ENCODE data around the gene HLA-DPB1.
"Not testable (repeated sequence)": the region's sequence is repeated elsewhere in the genome, so short reads cannot be mapped to it uniquely, and the experiment has no call there.

HLA-DPB1 gene

DNA sequence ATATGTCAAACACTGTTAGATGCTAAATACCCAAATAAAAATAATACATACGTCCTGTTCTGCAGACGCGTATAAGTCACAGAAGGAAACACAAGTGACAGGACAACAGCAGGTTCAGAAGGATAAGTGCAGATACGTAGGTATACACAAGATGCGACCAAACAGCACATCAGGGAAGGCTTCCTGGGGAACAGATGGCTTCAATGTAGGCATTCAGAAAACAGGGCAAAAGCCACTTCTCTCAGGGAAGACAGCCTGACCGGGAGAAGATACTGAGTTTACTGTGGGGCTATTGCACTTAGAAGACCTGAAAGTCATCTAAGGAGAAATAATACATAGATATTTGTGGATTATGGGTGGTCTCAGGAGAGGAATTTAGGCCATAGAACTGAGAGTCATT, 4.2 kb upstream of the HLA-DPB1 start:
- no peak for DNase-seq (ENCODE audit: low read depth)

DNA sequence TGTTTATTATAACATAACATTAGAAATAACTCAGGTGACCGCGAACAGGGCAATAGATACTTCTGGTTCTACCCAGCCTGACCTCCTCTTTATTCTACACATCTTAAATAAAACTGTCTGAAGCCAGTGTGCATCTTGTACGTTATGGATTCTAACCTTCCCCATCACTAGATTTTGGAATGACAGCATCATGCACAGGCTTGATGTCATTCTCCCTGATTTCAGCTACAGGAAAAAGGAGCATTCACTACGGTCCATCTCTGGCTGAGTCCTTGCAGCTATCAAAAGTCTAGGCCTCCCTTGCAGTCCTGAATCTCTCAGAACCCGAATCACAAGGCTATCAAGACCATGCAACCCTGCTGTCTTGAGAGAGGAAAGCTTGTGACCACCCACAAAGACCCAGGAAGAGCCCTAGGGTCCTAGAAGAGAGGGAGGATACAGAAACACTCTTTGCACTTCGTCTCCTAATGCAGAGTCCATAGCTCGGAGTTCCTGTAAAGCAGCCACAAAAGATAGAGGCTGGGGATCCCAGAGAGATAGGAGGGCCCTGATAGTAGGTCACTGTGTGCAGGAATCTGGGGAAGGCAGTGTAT, 3.2 kb upstream of the HLA-DPB1 start:
- DNase-seq (ENCODE audit: low read depth): no peak

DNA sequence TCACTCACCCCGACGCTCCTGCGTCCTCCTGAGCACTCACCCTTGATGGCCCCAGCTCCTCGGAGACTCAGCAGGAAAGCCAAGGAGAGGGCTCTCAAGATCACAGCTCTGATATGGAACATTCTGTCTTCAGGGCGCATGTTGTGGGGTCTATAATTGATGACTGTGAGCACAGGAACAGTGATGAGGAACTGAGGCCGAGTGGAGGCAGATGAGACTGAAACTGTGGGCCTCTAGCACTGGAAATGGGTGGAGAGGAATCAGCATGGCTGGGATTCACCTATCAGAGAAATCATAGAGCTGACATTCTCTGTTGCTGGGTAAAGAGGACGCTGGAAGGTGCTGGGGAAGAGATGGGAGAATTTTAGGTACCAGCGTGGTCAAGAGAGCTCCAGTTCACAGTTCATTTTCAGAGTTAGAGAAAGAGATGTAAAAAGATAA, 2.3 kb upstream of the HLA-DPB1 start, which contains the start of gene HLA-DPA1:
Gene HLA-DPA1, minus strand, starts transcription at position 219 of the 441 bp plus-strand sequence.
- peak; percentile 43 for DNase-seq (ENCODE audit: low read depth)

DNA sequence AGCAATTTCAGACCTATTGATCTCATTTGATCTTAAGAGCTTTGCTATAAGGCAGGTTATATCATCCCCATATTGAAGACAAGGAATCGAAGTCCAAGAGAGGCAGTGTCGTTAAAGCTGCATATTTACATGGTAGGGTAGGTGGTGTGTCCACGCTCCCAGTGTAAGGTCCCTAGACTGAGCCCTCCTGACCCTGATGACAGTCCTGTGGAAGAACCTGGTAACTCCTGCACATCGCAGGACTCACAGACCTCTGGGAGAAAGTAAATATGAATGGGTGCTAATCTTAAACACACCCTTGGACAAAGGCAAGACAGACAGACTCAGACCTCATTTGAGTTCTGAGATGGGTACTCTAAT, 602 bp upstream of the HLA-DPB1 start:
- DNase-seq (ENCODE audit: low read depth): no peak

DNA sequence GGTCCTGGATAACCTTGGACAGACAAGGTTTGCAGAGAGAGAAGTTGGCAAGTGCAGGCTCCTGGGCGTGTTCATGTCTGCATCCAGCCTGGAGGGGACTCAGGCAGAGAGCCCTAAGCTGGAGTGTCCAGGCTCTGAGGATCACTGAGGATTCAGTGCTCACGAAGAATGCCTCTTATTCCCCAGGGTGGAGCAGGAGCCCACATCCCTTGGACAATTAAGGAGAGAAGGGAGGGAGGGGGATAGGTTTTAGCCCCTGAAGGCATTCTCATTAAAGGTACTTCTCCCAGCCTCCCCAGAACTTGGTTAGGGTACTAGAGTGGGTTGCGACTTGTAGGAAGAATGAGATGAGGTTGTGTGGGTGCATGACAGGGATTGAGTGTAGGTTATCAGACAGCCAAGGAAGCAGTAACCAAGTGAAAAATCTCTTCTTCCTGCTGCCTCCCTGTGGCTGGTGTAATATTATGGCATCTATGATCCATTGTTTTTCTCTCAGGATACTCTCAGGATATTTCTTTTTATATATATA, 680 bp downstream of the HLA-DPB1 start:
- DNase-seq (ENCODE audit: low read depth): no peak

DNA sequence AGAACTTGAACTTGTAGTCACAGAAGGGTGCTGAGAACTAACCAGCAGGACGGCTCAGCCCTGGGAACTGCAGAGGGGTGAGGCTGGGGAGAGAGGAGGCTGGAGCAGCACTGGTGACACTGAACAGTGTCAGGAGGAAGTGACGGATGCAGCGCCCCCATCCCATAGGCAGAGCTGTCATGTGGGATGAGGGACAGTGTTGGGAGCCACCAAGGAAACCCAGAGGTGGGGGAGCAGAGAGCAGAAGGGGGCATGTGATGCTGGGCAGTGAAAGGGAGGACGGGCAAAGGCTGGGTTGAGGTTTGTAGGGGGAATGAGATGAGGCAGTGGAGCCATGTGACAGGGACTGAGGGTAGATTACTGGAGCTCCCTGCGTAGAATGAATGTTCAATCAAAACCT, 2.1 kb downstream of the HLA-DPB1 start:
- DNase-seq (ENCODE audit: low read depth): no peak

DNA sequence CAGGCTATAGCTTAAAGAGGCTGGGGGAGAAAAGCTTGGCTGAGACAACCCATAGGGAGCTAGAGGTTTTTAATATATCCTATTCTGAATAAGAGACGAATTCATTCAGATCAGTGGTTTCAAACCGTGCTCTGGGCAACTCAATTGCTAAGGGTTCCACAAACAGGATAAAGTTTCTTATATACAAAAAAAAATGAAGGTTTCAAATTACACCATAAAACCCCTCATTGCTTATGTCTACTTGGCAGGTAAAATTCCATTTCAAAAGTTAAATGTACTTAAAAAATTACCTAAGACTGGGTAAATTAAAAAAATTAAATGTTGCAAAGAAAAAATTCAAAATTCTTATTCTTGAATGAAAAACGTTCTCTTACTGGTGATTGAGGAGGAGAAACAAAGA, 2.7 kb downstream of the HLA-DPB1 start:
- DNase-seq (ENCODE audit: low read depth): no peak

DNA sequence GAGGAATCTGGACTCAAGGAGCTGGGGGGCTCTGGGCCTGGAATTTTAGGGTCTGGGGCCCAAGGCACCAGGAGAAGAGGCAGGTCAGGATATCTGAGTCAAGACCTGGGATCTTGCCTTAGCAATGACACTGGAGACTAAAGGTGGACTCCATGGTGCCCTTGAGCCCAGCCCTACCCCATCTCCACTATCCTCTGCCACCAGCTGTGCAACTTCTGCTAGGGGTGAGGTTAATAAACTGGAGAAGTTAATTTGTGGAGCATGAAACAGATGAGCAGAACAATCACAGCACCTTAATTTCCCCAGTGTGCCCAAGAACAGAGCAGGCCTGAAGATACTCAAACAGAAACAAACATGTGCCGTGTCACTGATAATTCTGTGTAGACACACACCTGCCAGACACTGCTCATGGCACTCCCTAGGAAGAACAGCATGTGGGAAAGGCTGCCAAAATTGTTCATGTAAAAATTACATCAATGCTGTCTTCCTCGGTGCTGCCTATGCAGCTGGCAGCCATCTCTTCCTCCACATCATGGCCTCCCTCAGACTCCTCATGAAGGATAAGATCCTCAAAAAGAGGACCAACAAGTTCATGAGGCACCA, 3.2 kb downstream of the HLA-DPB1 start:
- DNase-seq (ENCODE audit: low read depth): no peak

DNA sequence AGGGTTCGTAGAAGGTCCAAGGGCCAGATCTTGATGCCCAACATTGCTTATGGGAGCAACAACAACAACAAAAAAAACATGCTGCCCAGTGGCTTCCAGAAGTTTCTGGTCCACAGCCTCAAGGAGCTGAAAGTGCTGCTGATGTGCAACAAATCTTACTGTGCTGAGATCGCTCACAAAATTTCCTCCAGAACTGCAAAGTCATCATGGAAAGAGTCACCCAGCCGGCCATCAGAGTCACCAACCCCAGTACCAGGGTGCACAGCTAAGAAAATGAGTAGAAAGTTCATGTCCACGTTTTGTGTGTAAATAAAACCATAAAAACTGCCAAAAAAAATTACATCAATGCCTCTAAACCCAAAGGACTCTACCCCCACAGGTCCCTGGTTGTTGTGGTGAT, 3.8 kb downstream of the HLA-DPB1 start:
- no peak for DNase-seq (ENCODE audit: low read depth)

DNA sequence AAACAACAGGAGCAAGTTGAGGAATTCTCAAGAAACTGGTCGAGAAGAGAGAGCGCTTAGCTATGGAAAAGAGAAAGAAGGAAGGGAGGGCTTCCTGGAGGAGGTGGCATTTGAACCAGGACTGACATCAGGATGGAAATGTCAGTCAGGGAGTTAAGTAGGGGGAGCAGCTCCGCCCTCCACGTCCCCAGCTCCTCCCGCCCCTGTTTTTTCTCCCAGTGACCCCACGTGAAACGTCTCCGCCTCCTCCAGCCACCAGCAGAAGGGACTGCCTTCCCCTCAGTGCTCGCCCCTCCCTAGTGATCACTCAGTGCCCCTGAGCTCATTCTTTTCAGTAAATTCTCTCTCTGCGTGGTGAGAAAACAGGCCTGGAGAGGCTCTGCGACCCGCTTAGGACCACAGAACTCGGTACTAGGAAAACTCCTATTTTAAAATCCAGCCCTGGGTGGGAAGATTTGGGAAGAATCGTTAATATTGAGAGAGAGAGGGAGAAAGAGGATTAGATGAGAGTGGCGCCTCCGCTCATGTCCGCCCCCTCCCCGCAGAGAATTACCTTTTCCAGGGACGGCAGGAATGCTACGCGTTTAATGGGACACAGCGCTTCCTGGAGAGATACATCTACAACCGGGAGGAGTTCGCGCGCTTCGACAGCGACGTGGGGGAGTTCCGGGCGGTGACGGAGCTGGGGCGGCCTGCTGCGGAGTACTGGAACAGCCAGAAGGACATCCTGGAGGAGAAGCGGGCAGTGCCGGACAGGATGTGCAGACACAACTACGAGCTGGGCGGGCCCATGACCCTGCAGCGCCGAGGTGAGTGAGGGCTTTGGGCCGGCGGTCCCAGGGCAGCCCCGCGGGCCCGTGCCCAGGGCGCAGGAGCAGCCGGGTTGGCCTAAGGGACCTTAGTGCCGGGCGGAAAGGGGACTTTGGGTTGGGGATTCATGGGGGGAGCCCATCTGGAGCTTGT, 4.6 kb downstream of the HLA-DPB1 start:
- peak; percentile 80 for DNase-seq (ENCODE audit: low read depth)

DNA sequence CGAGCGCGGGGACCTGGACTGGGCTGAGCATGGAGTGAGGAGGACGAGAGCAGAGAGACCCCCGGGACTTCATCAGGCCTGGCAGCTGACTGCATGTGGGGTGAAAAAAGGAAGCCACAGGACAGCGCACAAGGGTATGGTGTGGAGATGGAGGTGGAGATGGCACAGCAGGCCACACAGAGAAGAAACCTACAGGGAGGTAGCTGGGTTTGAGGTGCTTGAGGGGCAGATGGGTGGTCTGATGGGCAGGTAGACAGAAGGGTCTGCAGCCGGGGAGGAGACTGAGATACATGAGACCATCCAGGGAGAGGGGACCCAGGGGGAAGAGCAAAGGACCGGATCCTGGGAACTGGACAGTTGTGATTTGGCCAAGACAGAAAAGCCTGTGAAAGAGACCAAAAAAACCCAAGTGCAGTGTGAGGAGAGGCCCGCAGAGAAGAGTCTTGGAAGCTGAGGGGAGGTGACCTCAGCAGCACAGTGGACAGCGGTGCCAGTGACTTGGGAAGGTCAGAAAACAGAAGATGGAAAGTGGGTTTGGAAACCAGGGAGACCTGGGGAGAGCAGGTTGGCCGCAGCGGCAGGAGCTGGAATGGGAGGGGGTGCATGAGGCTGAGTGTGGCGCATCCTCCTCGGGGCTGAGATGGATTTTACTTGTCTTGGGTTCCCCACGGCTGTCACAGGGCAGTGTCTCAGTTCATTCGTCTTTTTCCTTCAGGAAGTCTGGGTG, 5.5 kb downstream of the HLA-DPB1 start:
- no peak for DNase-seq (ENCODE audit: low read depth)

DNA sequence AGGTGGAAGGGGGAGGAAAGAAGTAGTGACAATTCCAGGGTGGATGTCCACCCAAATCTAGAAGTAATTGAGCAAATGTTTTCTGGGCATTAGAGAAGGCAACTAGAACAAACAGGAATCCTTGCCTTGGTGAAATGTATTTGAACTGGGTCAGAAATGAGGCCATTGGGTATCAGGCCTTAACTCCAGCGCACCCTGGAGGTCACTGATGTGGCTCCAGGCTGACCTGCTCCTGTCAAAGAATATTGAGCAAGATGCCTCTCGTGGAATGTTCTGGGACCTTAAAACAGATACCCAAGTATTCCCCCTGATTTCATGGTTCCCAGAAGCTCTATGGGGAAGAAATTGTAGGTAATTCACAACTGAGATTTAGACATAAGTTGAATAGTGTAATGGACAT, 6.9 kb downstream of the HLA-DPB1 start:
- DNase-seq (ENCODE audit: low read depth): peak; percentile 9

DNA sequence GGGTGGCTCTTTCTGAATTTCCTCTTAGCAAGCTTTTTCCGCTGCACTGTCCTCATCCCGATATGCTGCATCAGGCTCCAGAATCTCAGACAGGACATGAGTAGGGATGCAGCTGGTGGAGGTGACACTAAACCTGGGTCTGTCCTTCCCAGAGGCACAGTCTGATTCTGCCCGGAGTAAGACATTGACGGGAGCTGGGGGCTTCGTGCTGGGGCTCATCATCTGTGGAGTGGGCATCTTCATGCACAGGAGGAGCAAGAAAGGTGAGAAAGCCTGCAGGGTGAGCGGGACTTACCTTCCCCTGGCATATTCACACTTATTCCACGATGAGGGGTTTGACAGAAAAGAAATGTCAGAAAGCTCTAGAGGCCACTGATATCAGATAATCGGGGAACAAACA, 9.8 kb downstream of the HLA-DPB1 start:
- no peak for DNase-seq (ENCODE audit: low read depth)

DNA sequence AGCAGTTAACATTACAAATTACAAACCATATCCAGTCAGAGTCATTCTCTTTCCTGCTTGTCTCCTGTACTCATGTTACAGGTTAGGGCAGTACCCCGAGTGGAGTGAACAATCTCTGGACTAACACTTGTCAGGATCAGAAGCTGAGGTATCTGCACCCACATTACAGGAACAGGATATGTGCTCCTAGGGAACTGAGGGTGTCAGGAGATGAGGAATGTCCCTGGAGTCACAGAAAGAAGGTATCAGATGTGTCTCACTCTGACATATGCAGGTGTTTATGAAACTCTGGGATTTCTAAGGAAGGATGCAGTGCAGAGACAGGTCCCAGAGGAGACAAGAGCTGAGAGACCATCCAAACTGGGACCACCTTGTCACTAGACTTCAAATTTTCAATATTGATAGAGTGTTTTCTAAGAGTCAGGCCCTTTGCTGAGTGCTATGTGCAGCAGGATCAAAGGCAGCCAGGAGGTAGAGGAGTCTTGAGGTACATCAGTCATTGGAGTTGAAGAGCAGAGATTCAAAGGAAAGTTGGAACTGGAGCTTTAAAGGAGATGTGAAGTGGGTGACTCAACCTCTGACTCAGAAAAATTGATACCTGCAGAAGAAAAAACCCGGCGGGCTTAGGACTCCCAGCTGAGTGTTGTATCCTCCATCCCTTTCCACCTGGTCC, 12.6 kb downstream of the HLA-DPB1 start:
- DNase-seq (ENCODE audit: low read depth): peak; percentile 8

DNA sequence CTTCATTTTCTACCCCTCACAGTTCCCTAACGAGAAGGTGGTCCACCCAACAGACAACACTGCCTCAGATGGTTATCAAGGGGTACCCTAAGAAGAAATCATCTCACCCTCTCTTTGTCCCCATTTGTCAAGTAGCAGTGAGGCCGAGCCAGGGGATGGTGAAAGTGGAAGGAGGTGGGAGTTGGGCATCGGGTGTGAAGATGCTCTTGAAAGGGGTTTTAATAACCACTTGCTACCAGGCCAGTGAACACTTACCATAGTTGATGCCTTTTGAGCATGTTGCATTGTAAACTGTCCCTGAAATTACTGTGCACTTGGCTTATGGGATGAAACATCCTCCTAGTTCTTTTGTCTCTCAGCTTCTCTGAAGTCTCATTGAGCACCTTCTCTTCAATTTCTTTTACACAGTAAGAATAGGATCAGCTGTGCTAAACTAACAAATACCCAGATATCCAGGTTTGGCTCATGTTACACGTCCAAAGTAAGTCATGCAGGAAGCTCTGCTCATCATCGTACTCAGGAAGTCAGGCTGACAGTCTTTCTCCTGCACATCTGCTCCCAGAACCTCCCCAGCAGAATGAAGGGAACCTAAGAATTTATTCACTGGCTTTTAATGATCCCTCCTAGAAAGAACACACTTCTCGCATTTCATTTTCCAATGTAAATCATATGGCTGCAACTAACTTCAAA, 13.3 kb downstream of the HLA-DPB1 start:
- DNase-seq (ENCODE audit: low read depth): peak; percentile 43

DNA sequence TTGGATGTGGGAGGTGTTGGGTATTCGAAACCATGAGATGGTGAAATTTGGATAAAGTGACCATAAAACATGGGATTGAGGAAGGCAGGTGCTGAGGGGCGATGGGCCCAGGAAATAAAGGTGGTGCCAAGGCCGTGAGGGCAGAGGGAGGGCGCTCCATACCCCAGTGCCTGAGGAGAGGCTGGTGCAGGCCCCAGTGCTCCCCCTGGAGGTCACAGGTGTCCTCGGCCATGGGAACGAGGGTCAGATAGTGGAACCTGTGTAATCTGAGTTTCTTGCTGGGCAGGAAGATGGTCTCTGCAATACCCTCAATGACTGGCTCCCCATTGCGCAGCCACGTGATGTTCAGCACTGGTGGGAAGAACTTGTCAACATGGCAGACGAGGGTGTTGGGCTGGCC, 16.2 kb downstream of the HLA-DPB1 start:
- no peak for DNase-seq (ENCODE audit: low read depth)

DNA sequence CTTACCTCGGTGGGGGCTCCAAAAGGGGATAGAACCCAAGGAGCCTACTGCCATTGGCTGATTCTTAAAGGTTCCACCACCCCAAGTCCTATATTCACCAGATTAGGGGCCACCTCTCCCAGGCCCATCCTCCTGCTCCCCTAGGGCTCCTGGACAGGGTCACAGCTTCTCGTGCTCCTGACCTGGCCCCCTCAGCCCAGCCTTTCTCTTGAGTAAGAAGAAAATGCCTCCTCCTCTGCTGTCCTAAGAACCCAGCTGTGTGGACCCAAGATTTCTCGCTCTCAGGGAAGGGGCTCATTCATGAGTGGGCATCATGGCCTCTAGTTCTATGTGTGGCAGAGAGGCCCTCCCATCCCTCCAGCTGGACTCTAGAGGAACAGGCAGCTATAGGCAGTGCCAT, 16.6 kb downstream of the HLA-DPB1 start:
- no peak for DNase-seq (ENCODE audit: low read depth)

DNA sequence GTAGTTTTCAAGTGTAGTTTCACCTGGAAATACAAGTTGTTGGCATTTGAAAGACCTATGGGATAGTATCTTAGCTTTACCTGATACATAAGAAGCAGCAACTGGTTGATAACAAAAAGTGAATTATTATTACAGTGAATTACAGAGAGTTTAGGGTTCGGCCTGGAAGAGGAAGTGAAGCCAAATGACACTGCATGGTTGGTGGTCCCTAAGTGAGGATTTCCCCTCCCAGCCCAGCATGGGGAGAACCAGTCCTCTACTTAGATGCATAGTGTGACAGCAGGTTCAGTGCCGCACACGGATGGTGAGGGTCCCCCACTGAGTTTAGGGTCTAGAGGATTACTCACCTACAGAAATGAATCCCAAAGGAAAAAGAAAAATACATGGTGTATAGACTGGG, 18.1 kb downstream of the HLA-DPB1 start:
- no peak for DNase-seq (ENCODE audit: low read depth)

DNA sequence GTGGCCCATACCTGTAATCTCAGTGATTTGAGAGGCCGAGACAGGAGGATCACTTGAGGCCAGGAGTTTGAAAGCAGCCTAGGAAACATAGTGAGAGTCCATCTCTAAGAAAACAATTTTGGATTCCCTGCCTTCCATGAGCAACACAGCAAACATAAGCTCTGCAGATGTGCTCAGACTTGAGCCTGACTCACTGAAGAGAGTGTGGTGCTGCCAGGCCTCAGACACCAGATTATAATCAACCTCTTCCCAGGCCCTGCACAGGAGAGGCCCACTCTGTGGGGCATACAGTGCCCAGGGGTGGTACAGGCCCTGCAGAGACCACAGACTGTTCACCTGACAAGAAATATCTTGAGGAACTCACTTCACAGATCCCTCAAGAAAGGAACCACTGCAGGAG, 19.9 kb downstream of the HLA-DPB1 start:
- peak; percentile 15 for DNase-seq (ENCODE audit: low read depth)

DNA sequence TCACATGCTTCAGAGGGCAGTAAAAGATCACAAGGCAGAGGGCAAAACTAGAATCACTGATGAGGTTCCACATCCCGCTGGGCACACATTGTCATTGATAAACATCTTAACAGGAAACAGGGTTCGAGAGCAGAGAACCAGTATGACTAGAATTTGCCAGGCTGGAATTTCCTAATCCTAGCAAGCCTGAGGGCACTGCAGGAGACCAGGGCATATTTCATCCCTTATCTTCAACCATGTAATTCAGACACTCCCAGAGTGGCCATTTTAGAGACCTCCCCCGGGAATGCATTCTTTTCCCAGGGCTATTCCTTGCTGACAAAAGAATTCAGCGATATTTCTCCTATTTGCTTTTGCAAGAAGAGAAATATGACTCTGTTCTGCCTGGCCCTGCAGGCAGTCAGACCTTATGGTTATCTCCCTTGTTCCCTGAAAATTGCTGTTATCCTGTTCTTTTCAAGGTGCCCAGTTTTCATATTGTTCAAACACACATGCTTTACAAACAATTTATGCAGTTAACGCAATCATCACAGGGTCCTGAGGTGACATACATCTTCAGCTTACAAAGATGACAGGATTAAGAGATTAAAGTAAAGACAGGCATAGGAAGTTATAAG, 25.4 kb downstream of the HLA-DPB1 start:
- DNase-seq (ENCODE audit: low read depth): not testable (repeated sequence)
